GM12891 (cell line): ENCODE data around the gene CHCHD6.

Source experiments
- DNase-seq: peaks from one replicate; pipeline ENCODE4 v3.0.0; 2011; ENCODE audit warnings: low spot score; ENCODE audit not compliant: insufficient read length
- FAIRE-seq: peaks from 2 replicates; lab custom pipeline; 2011; peaks lifted over from hg19 to GRCh38; lab: Jason Lieb, UNC
- PAX5 ChIP-seq: IDR thresholded peaks from 2 replicates; pipeline ENCODE4 v1.6.1; 2011; ENCODE audit warnings: low read length, moderate library complexity, mild to moderate bottlenecking; ENCODE audit not compliant: insufficient read depth, severe bottlenecking
- POLR2A ChIP-seq: IDR thresholded peaks from 2 replicates; pipeline ENCODE4 v1.6.1; 2011; ENCODE audit warnings: low read depth, low read length, control low read depth
- POLR2AphosphoS5 ChIP-seq: IDR thresholded peaks from 2 replicates; pipeline ENCODE4 v1.6.1; 2011; ENCODE audit warnings: low read depth, low read length, control low read depth
- POU2F2 ChIP-seq: IDR thresholded peaks from 2 replicates; pipeline ENCODE4 v1.6.1; 2011; ENCODE audit warnings: low read depth, mild to moderate bottlenecking, control low read depth, low read length, moderate library complexity
- SPI1 ChIP-seq: IDR thresholded peaks from 2 replicates; pipeline ENCODE4 v1.6.1; 2011; ENCODE audit warnings: low read depth, low read length, control low read depth
- TAF1 ChIP-seq: IDR thresholded peaks from 2 replicates; pipeline ENCODE4 v1.6.1; 2011; ENCODE audit warnings: low read depth, low read length, control low read depth

Gene CHCHD6

DNA sequence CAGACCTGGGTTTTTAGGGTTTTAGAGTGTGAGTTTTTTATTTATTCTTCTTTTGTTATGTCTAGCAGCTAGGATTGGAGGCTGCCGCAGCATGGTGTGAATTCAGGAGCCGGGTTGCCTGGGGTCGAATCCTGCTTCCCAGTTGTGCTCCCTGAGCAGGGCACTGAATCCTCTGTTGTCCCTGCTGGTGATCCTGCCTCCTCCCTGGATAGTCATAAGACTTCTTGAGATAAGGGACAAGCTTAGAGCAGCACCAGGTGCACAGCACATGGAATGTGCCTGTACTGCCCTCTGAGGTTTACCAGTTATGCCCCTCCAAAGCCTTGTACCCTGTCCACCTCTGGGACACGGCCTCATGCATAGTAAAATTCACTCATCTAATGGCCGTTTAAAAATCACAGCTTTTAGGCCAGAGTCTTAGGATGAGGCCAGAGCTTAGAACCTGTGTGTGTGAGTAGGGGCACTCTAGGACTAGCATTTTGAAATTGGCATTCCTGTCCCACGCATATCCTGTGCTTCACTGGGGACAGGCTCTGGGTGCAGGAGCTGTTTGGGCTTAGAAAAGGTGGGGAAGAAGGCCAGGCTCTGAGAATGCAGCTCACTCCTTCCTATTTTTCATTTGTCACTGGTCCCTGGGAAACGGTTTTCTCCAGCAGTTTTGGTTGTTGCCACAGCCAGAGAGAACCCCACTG is 47.7 kb downstream of the CHCHD6 start:
- DNase-seq (no peak), FAIRE-seq (no peak)
- TF ChIP-seq POU2F2 (no peak), SPI1 (no peak), PAX5 (no peak), POLR2A (no peak), TAF1 (no peak)

- DNase-seq = peak; percentile 61
- TF ChIP-seq SPI1 = no peak
- peak; percentile 60; the same call in 1 of the 2 replicates for TF ChIP-seq POU2F2
Observed at GRCh38 chr3:126752303-126753190, 48.5 kb downstream of the CHCHD6 start.

GRCh38 chr3:126753191-126754160 is 49.4 kb downstream of the CHCHD6 start:
- DNase-seq (no peak), FAIRE-seq (no peak)

More at GRCh38 chr3:126752303-126753190, 48.5 kb downstream of the CHCHD6 start:
- peak; percentile 84 for FAIRE-seq

DNA sequence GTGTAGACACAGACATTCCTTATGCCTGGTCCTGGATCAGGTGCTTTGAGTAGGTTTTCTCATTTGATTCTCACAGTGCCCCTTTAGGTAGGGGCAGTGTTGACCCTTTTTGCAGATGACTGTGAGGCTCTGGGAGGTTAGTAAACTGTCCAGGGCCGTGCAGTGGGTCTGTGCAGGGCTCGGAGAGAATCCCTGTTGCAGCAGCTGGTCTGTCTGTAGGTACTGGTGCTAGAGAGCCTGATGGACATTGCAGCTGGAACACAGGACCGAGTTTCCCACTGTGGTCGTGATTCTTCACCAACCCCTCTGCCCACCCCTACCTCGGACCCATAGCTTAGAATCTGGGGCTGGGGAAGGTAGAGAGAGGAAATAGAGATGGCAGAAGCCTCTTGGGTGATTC is 51.8 kb downstream of the CHCHD6 start:
- DNase-seq (no peak), FAIRE-seq (no peak)
- TF ChIP-seq POLR2AphosphoS5 (no peak), POLR2A (no peak), TAF1 (no peak), POU2F2 (no peak), PAX5 (no peak), SPI1 (no peak)

More at GRCh38 chr3:126753191-126754160, 49.4 kb downstream of the CHCHD6 start:
- no peak for TF ChIP-seq POLR2A
- TF ChIP-seq TAF1 = no peak
- TF ChIP-seq PAX5 = no peak
- TF ChIP-seq POU2F2 = no peak
- TF ChIP-seq POLR2AphosphoS5 = no peak
- TF ChIP-seq SPI1 = no peak

DNA sequence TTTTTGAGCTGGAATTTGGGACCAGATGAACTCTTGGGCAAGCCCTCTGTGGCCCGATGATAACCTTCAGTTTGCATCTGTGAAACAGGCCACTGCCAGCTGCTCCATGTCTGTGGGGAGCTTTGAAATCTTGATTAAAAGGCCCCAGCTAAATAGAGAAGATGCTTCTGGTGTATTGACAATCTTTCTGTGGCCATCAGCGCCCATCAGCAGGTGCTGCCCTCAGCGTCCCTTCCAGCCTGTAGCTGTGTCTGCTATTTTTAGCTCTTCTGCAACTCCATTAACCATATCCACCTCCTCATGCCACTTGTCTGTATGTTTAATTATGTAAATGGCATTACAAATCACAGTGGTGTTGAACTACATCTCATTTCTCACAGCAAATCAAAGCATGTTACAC is 54.0 kb downstream of the CHCHD6 start:
- TF ChIP-seq POU2F2 = no peak
- TF ChIP-seq POLR2A = no peak
- TF ChIP-seq TAF1 = no peak
- TF ChIP-seq PAX5 = no peak
- no peak for TF ChIP-seq POLR2AphosphoS5
- no peak for TF ChIP-seq SPI1
- no peak for FAIRE-seq
- DNase-seq = no peak

DNA sequence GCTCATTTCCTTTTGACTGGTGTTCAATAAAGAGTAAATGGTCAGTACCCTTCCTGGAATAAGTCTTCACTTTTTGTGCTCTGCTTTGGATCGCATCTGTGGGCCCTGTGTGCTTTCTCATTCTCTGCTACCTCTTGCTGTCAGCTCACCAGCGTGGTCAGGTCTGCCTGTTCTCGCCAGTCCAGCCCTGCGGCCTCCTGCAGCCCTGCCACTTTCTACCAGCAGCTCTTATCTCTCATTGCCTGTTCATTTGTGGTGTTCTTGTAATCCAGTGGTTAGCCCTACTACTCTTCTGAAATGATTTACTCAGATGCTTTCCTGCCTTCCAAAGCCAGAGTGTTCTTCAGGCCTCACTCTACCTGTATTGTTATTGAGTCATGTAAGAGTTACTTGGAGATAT is 54.8 kb downstream of the CHCHD6 start:
- DNase-seq = no peak
- TF ChIP-seq PAX5 (no peak), POLR2AphosphoS5 (no peak), POLR2A (no peak), POU2F2 (no peak), SPI1 (no peak), TAF1 (no peak)
- FAIRE-seq = no peak

GRCh38 chr3:126760541-126760940 is 56.5 kb downstream of the CHCHD6 start:
- FAIRE-seq = no peak
- no peak for DNase-seq
- no peak for TF ChIP-seq POLR2A
- no peak for TF ChIP-seq TAF1

GRCh38 chr3:126763035-126763434 is 59.0 kb downstream of the CHCHD6 start:
- TF ChIP-seq POLR2A (no peak), POLR2AphosphoS5 (no peak), SPI1 (no peak), PAX5 (no peak), TAF1 (no peak), POU2F2 (no peak)
- FAIRE-seq (no peak), DNase-seq (no peak)
